HepG2 (cell line): ENCODE results near the gene WDR6. TPM values are rescaled to one million over a fixed set of nuclear protein-coding genes. Genes with fewer than 3 reads are reported as not detected.

Source experiments
- ATAC-seq: fragments of 200-7000 bp; cut with Tn5 transposase; 3 replicates; pipeline ENCODE4 v1.9.1; 2020; ENCODE audit warnings: mild to moderate bottlenecking, moderate library complexity
- BruUV-seq: library from RNA; stranded (reverse); fragments of 400-500 nt; replicated peaks from 2 replicates; lab custom pipeline; 2021; lab: Mats Ljungman, UMichigan
- CTCF ChIA-PET: fragments of 300-600 bp; formaldehyde crosslinking; extraction: SDS; loops from one replicate; lab custom pipeline; 2021; ENCODE audit warnings: low total read pairs, inconsistent platforms, low intra/inter-chr PET ratio; lab: Yijun Ruan, JAX
- POLR2A ChIA-PET: fragments of 350-600 bp; sonication (Branson Sonifier 250); formaldehyde crosslinking; loops from one replicate; lab custom pipeline; 2020; ENCODE audit warnings: antibody characterized with exemption, inconsistent platforms; lab: Yijun Ruan, JAX
- DNase-seq: peaks from one replicate; pipeline ENCODE4 v3.0.0-alpha.2; 2015; ENCODE audit warnings: low spot score
- FAIRE-seq: peaks from 3 replicates; lab custom pipeline; 2011; peaks lifted over from hg19 to GRCh38; lab: Jason Lieb, UNC
- H2AFZ ChIP-seq: one replicate; pipeline ENCODE4 v1.6.1; 2011; ENCODE audit warnings: low read length, inconsistent platforms
- H3K27ac ChIP-seq: fragments of 300-600 bp; 3 replicates; pipeline ENCODE4 v1.8.0; 2011; ENCODE audit warnings: mixed run types, mild to moderate bottlenecking, mixed read lengths, low read length, inconsistent platforms; ENCODE audit not compliant: insufficient read depth; ENCODE audit errors: extremely low read length
- H3K27me3 ChIP-seq, 2 experiments: fragments of 200-600 bp in 1 of 2; 2 replicates in 1 of 2; 3 replicates in 1 of 2; pipeline versions ENCODE4 v1.6.0 to v1.8.0; 2011; ENCODE audit warnings: low read length in 2 of 2, mild to moderate bottlenecking in 2 of 2, moderate library complexity in 2 of 2, inconsistent platforms in 1 of 2; ENCODE audit not compliant: insufficient read depth in 2 of 2, control insufficient read depth in 1 of 2
- H3K36me3 ChIP-seq, 2 experiments: fragments of 200-600 bp in 1 of 2; replicated peaks in 1 of 2; 2 replicates in 1 of 2; 3 replicates in 1 of 2; pipeline versions ENCODE4 v1.5.1 to v1.8.0; 2011; ENCODE audit warnings: low read length in 2 of 2, inconsistent platforms in 1 of 2; ENCODE audit not compliant: insufficient read depth in 2 of 2, control insufficient read depth in 1 of 2
- H3K4me1 ChIP-seq: 2 replicates; pipeline ENCODE4 v1.5.1; 2012; ENCODE audit warnings: low read length, inconsistent platforms; ENCODE audit not compliant: insufficient read depth
- H3K4me2 ChIP-seq: 2 replicates; pipeline ENCODE4 v1.6.0; 2011; ENCODE audit warnings: low read depth, low read length, inconsistent platforms
- H3K4me3 ChIP-seq, 3 experiments: fragments of 200-600 bp in 1 of 3; sonication (generic), shearing (Covaris generic) in 1 of 3; replicated peaks in 1 of 3; 2 replicates each; pipeline ENCODE4 v1.5.1; 2011 to 2016; ENCODE audit warnings: low read length in 3 of 3, inconsistent platforms in 2 of 3, low read depth in 2 of 3, mild to moderate bottlenecking in 2 of 3, control low read depth in 1 of 3, mixed read lengths in 1 of 3; ENCODE audit not compliant: insufficient read depth in 1 of 3
- H3K79me2 ChIP-seq: one replicate; pipeline ENCODE4 v1.6.1; 2011; ENCODE audit warnings: low read length, inconsistent platforms; ENCODE audit not compliant: insufficient read depth
- H3K9ac ChIP-seq: 2 replicates; pipeline ENCODE4 v1.6.0; 2011; ENCODE audit warnings: mild to moderate bottlenecking, low read depth, low read length, inconsistent platforms; ENCODE audit not compliant: insufficient read depth
- H3K9me3 ChIP-seq: 2 replicates; pipeline ENCODE4 v1.5.1; 2012; ENCODE audit warnings: mild to moderate bottlenecking, low read length
- H4K20me1 ChIP-seq: 2 replicates; pipeline ENCODE4 v1.6.0; 2011; ENCODE audit warnings: inconsistent platforms, mild to moderate bottlenecking, low read length, moderate library complexity; ENCODE audit not compliant: insufficient read depth
- CBFB ChIP-seq: sonication (generic); formaldehyde crosslinking; IDR thresholded peaks from 2 replicates; pipeline ENCODE4 v1.4.0; 2020; ENCODE audit warnings: missing genetic modification reagents
- DRAP1 ChIP-seq: IDR thresholded peaks from 2 replicates; pipeline ENCODE4 v1.6.1; 2016; ENCODE audit warnings: missing genetic modification reagents, missing compliant biosample characterization
- FOSL2 ChIP-seq: sonication (generic); formaldehyde crosslinking; IDR thresholded peaks from 2 replicates; pipeline ENCODE4 v1.4.0; 2020; ENCODE audit warnings: missing genetic modification reagents
- FOXP4 ChIP-seq: sonication (generic); formaldehyde crosslinking; IDR thresholded peaks from 2 replicates; pipeline ENCODE4 v1.4.0; 2020; ENCODE audit warnings: missing genetic modification reagents
- HOXA7 ChIP-seq: sonication (generic); formaldehyde crosslinking; IDR thresholded peaks from 2 replicates; pipeline ENCODE4 v1.8.1; 2022; ENCODE audit warnings: mild to moderate bottlenecking, missing genetic modification reagents, moderate library complexity
- IRF2 ChIP-seq: IDR thresholded peaks from 2 replicates; pipeline ENCODE4 v1.6.1; 2018; ENCODE audit warnings: missing genetic modification reagents, missing compliant biosample characterization
- ISL2 ChIP-seq: sonication (generic); formaldehyde crosslinking; IDR thresholded peaks from 2 replicates; pipeline ENCODE4 v1.5.0; 2020; ENCODE audit warnings: missing genetic modification reagents
- JUND ChIP-seq: sonication (generic); formaldehyde crosslinking; IDR thresholded peaks from 2 replicates; pipeline ENCODE4 v1.8.0; 2022; ENCODE audit warnings: mild to moderate bottlenecking, missing genetic modification reagents
- NR2C2 ChIP-seq: sonication (generic); formaldehyde crosslinking; IDR thresholded peaks from 2 replicates; pipeline ENCODE4 v1.4.0; 2020; ENCODE audit warnings: missing genetic modification reagents, mild to moderate bottlenecking, moderate library complexity, borderline replicate concordance
- RARA ChIP-seq: IDR thresholded peaks from 2 replicates; pipeline ENCODE4 v1.6.1; 2016; ENCODE audit warnings: missing genetic modification reagents, missing compliant biosample characterization
- RXRA ChIP-seq: sonication (generic); formaldehyde crosslinking; IDR thresholded peaks from 2 replicates; pipeline ENCODE4 v1.5.1; 2020; ENCODE audit warnings: missing genetic modification reagents
- SMC3 ChIP-seq: IDR thresholded peaks from 2 replicates; pipeline ENCODE4 v1.6.1; 2011; ENCODE audit warnings: low read length, improper control_type of control experiment
- TCF7 ChIP-seq: sonication (generic); IDR thresholded peaks from 2 replicates; pipeline ENCODE4 v1.6.1; 2016; ENCODE audit warnings: antibody characterized with exemption, low read depth
- ZBTB7B ChIP-seq: sonication (generic); formaldehyde crosslinking; IDR thresholded peaks from 2 replicates; pipeline ENCODE4 v1.4.0; 2020; ENCODE audit warnings: missing genetic modification reagents
- ZFP36L2 ChIP-seq: sonication (generic); formaldehyde crosslinking; IDR thresholded peaks from 2 replicates; pipeline ENCODE4 v1.4.0; 2020; ENCODE audit warnings: missing genetic modification reagents
- ZNF207 ChIP-seq: fragments of 450-650 bp; IDR thresholded peaks from 2 replicates; pipeline ENCODE4 v1.6.1; 2016; ENCODE audit warnings: antibody characterized with exemption, borderline replicate concordance
- ZNF282 ChIP-seq: fragments of 450-650 bp; IDR thresholded peaks from 2 replicates; pipeline ENCODE4 v1.6.1; 2018; ENCODE audit not compliant: partially characterized antibody
- ZNF3 ChIP-seq: IDR thresholded peaks from 2 replicates; pipeline ENCODE4 v1.7.0; 2017; ENCODE audit warnings: inconsistent platforms
- ZNF589 ChIP-seq: sonication (generic); formaldehyde crosslinking; conservative IDR thresholded peaks from 2 replicates; pipeline ENCODE4 v1.8.0; 2022; ENCODE audit warnings: mild to moderate bottlenecking, moderate library complexity, missing genetic modification reagents
- ZNF614 ChIP-seq: IDR thresholded peaks from 2 replicates; pipeline ENCODE4 v1.6.1; 2018; ENCODE audit warnings: missing biosample characterization, missing genetic modification reagents, inconsistent platforms, borderline replicate concordance
- ZNF672 ChIP-seq: sonication (generic); formaldehyde crosslinking; IDR thresholded peaks from 2 replicates; pipeline ENCODE4 v1.8.1; 2022; ENCODE audit warnings: missing genetic modification reagents
- ZSCAN30 ChIP-seq: sonication (generic); formaldehyde crosslinking; IDR thresholded peaks from 2 replicates; pipeline ENCODE4 v1.5.0; 2020; ENCODE audit warnings: mild to moderate bottlenecking, missing genetic modification reagents
- WGBS: methylation state at CpG from one replicate; pipeline ENCODE4 v1.1.6; 2017; ENCODE audit warnings: low lambda C conversion rate; 5-methylcytosine and 5-hydroxymethylcytosine counted together
- in situ Hi-C: cut with HindIII; loops from 2 replicates; pipeline ENCODE4 v1.10.0; 2017; ENCODE audit warnings: low pct_unique_long_range_greater_than_20kb; ENCODE audit not compliant: extremely low pct_ligation_motif_present
- intact Hi-C: fragments of 100-400 bp; cut with micrococcal nuclease; formaldehyde crosslinking; loops from one replicate; pipeline ENCODE4 v1.10.0; 2022; ENCODE audit not compliant: unreplicated experiment
- polyA plus RNA-seq, 8 experiments: library from polyadenylated mRNA; depleted of rRNA in 3 of 8; stranded (reverse) in 7 of 8; unstranded in 1 of 8; fragments of >200 nt; fragmentation: Illumina TruSeq in 4 of 8; extraction: Trizol in 4 of 8; gene quantifications; 2 replicates each; pipeline versions ENCODE4 v1.2.1 to v1.2.3, GENCODE V29; 2011 to 2016; ENCODE audit warnings: low read depth in 4 of 8, missing spikeins in 1 of 8, mixed read lengths in 1 of 8; ENCODE audit not compliant: insufficient read depth in 1 of 8
- total RNA-seq, 5 experiments: library from RNA; depleted of rRNA; stranded (reverse); fragments of >200 nt; fragmentation: Illumina TruSeq; extraction: Trizol; gene quantifications; 2 replicates each; pipeline ENCODE4 v1.2.3, GENCODE V29; 2016; ENCODE audit warnings: low read depth in 1 of 5

WDR6 gene
- total and polyA plus RNA-seq, 2 of the 13 experiments (the other 11 are each of a cell fraction or from before 2014, with no cell fraction given) = 73.4 to 139 TPM

DNA sequence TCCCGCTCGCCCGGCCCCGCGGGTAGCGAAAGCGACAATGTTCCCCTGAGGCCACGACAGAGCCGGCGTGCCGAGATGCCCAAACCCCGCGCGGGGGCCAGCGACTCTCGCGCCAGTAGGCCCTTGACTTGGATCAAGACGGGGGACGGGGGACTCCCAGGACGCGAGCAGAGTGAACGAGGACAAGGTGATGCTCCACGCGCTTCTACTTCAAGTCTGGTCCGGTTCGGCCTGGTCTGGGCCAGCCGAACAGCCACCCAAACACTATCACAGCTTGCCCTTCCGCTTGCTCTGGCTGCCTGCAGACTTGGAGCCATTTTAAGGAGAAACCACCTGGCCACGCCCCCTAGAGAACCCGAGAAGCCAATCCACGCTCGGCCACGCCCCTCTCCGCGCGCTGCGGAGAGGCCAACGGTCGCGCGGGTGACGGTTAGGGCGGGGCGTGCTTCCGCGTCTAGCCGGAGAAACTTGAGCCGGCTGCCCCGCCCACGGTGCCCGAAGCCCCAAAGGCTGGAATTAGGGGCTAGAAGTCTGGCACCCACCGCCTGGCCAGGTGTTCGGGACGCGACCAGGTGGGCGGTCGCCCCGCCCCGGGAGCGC lies 14.1 kb downstream of the WDR6 start (continued):
- no peak; the same call in 1 of the 2 replicates for TF ChIP-seq ZNF614 (CRISPR knock-in tag)

DNA sequence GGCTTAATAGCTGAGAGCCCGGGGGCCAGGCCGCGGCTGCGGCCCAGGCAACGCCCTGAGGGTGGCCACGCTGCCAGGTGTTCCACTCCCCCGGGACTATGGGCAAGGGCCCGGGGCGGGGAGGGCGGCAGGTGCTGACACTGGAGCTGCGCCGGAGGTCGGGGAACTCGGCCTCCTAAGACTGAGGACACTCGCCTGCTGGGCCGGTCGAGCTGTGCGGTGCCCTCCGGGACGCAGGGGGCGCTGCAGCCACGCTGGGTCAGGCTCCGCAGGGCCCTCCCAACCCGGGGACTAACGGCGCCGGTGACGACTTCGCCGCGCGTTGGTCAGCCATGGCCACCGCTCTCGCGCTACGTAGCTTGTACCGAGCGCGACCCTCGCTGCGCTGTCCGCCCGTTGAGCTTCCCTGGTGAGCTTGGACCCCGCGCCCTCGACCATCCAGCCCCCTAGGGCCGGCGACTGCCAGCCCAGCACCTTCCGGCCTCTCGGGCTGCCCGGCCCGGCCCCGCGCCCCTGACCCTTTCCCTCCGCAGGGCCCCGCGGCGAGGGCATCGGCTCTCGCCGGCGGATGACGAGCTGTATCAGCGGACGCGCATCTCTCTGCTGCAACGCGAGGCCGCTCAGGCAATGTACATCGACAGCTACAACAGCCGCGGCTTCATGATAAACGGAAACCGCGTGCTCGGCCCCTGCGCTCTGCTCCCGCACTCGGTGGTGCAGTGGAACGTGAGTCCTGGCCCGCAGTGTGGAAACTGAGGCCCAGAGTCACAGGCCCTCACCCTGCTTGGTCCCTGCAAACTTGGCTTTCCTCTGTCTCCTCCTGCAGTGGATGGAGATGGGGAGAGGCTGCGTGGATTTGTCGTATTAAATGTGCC lies 14.9 kb downstream of the WDR6 start, which contains the start of gene NDUFAF3:
Gene NDUFAF3 (plus strand): TSS at position 309 of the 875 bp plus-strand sequence. CDS start 24 bp downstream, at position 333.
- ATAC-seq (peak; percentile 72), FAIRE-seq (peak; percentile 34), DNase-seq (peak; percentile 85)
- no peaks in the 10 kb centered on the region for H3K9me3 ChIP-seq
- H3K4me2 ChIP-seq = peak within 1 kb of the TSS; percentile 89
- peaks cover 16 to 30% of the 10 kb centered on the region in 2 experiments for H3K36me3 ChIP-seq
- 0% methylated on average over 7 of the region's 83 CpGs for WGBS
- H2AFZ ChIP-seq = no peak within 1 kb of the TSS
- peaks cover 27% of the 10 kb centered on the region for H3K79me2 ChIP-seq
- H3K27me3 ChIP-seq = no peaks in the 10 kb centered on the region; a peak in 1 of 5 replicates
- peak within 1 kb of the TSS; percentile 80 to 96 (median 89) for H3K4me3 ChIP-seq
- in situ Hi-C loops = no loop called here
- intact Hi-C loops = loop anchor here (5.0 kb wide), 1 partner anchor 70 kb away; the partner anchor contains the start of gene QRICH1
- ChIA-PET CTCF (no interaction called here), POLR2A (interaction anchor here (0.6 to 11.1 kb wide), 19 partner anchors 7 to 548 kb away, joined by 3 to 280 read pairs (median 7); partner anchors contain the start of genes IMPDH2, KLHDC8B, LAMB2 and QARS1)
- BruUV-seq = no TSS peak
- H3K9ac ChIP-seq = peak within 1 kb of the TSS; percentile 99
- peak within 1 kb of the TSS; percentile 99 for H3K27ac ChIP-seq
- no peaks in the 10 kb centered on the region for H4K20me1 ChIP-seq
- H3K4me1 ChIP-seq = peaks cover 50% of the 10 kb centered on the region
- TF ChIP-seq ZNF672 (CRISPR knock-in tag) (no peak), HOXA7 (CRISPR knock-in tag) (no peak), TCF7 (no peak), NR2C2 (CRISPR knock-in tag) (peak; percentile 69; the same call in 1 of the 2 replicates), RXRA (CRISPR knock-in tag) (peak; percentile 65), SMC3 (no peak), ZSCAN30 (CRISPR knock-in tag) (peak; percentile 97), FOSL2 (peak; percentile 44; the same call in 1 of the 2 replicates), DRAP1 (CRISPR knock-in tag) (no peak), ISL2 (CRISPR knock-in tag) (0 out of 2 replicates have a peak, but pooled peaks have one; percentile 59), ZFP36L2 (no peak), IRF2 (CRISPR knock-in tag) (0 out of 2 replicates have a peak, but pooled peaks have one; percentile 66), ZBTB7B (CRISPR knock-in tag) (peak; percentile 70; the same call in 1 of the 2 replicates), ZNF282 (no peak), ZNF589 (no peak), CBFB (CRISPR knock-in tag) (peak; percentile 83), RARA (CRISPR knock-in tag) (peak; percentile 52; the same call in 1 of the 2 replicates), ZNF207 (no peak), JUND (CRISPR knock-in tag) (no peak), ZNF3 (CRISPR knock-in tag) (no peak), FOXP4 (peak; percentile 43)
